NCI-H2227 (cell line): ENCODE results near the gene ZNF556.
A peak's percentile ranks its signal among the peaks of the same experiment; 100 is the strongest.

Experiments used
- DNase-seq: peaks from one replicate; lab custom pipeline; 2025; ENCODE audit not compliant: unreplicated experiment; lab: John Stamatoyannopoulos, UW

The ZNF556 gene

GRCh38 chr19:2867025-2867991, at the start of gene ZNF556:
Gene ZNF556, plus strand, starts transcription at chr19:2867335. Its CDS starts 87 bp downstream, at chr19:2867422.
- DNase-seq, result peak; percentile 67

DNA sequence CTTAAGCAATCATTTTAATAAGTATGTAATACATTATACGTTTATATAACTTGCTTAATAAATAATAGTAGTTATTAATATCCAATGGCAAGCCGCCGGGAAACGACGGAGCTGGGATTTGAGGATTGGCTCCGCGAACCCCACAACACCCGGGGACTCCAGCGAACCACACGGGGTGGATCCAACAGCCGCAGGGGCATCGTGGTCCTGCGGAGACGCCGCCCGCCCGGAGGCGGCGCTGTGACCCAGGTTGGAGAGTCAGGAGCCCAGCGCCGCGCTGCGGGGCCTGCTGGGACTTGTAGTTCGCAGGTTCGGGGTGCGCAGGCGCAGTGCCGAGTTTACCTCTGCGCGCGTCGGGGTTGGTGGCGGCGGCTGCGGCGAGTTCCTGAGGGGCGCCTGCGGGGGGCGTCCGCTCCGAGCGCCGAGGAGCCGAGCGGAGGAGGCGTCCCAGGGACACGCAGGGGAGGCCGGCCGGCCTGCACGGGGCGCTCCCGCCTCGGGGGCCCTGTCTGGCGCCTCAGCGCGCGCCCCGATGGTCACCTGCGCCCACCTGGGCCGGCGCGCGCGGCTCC, 47.5 kb upstream of the ZNF556 start, which contains the start of gene ZNF554:
Gene ZNF554 (plus strand): TSS at position 329 of the 572 bp plus-strand sequence. CDS start 204 bp downstream, at position 533.
- peak; percentile 97 for DNase-seq

GRCh38 chr19:2820112-2820702, 46.9 kb upstream of the ZNF556 start:
- peak; percentile 33 for DNase-seq

DNA sequence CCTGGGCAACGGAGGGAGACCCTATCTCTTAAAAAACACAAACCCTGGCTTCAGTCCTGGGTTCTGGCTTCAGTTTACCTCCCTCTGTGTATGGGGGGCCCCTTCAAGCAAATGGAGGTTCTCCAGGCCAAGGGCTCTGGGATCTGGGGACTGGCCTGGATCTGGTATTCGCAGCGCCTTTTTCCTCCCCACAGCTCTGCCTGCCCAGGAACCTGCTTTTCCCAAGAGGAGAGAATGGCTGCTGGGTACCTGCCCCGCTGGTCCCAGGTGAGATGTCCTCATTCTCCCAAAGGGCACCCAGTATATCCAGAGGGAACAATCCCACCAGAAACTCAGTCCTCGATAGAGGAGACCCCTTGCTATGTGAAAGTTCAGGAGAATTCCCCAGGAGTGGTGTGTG, 44.3 kb upstream of the ZNF556 start:
- DNase-seq, result no peak

DNA sequence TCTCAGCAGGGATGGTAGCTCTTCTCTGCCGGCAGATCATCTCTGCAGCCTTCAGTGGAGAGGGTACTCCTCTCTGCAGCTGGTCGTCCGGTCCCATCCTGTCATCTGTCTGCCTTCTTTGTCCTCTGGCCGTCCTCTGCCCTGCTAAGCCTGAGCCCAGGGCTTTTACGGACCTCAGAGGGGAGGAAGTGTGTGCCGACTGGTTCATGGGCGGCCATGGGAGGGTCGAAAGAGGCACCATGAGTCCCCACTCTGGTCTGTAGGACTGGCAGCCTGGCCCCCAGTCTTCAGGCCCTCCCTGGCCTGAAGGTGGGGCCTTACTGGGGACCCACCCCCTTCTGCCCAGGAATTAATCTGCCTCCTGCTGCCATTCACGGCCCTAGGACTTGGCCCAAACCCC, 43.5 kb upstream of the ZNF556 start:
- DNase-seq, result no peak

- no peak for DNase-seq
These were observed 43.0 kb upstream of the ZNF556 start for GRCh38 chr19:2824129-2824528.

DNA sequence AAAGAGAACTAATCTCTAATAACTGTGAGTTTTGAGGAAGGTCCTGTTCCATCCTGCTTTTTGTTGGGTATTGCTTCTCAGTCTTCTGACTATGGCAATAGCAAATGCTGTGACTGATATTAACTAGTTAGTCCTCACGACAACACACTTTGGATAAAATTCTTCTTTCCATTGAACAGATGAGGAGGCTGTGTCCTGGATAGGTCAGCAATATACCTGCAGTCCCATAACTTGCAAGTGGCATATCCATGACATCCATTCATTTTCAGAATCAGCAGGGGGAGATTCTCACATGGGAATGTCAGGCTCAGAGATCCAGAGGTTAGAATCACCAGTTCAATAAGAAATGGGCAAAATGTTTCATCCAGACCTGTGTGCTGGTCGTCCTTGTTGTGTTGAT, 40.1 kb upstream of the ZNF556 start:
- no peak for DNase-seq

DNA sequence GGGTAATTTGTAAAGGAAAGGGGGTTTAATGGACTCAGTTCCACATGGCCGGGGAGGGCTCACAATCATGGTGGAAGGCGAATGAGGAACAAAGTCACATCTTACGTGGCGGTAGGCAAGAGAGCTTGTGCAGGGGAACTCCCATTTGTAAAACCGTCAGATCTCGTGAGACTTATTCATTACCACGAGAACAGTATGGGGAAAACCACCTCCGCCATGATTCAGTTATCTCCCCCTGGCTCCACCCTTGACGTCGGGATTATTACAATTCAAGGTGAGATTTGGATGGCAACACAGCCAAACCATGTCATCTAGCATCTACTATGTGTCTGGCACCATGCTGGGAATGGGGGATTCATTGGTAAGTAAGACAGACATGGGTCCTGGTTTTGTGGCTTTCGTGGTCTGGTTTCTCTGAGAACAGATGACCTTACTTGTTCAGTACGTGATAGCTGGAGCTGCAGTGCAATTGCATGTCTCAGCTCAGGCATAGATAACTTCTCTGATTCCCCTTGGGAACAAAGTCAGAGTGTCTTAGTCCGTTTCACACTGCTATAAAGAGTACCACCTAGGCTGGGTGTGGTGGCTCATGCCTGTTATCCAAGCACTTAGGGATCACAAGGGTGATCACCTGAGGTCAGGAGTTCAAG, 39.2 kb upstream of the ZNF556 start:
- DNase-seq, result no peak

GRCh38 chr19:2834294-2834871, 32.8 kb upstream of the ZNF556 start:
- DNase-seq, result no peak

GRCh38 chr19:2837430-2837829, 29.7 kb upstream of the ZNF556 start:
- DNase-seq, result no peak

GRCh38 chr19:2840794-2841791, 26.0 kb upstream of the ZNF556 start, which contains the start of gene ZNF555:
Gene ZNF555, plus strand, starts transcription at chr19:2841475. Its CDS starts 98 bp downstream, at chr19:2841573.
- peak; percentile 96 for DNase-seq

- DNase-seq, result no peak
These were observed 25.1 kb upstream of the ZNF556 start for GRCh38 chr19:2841855-2842574.

DNA sequence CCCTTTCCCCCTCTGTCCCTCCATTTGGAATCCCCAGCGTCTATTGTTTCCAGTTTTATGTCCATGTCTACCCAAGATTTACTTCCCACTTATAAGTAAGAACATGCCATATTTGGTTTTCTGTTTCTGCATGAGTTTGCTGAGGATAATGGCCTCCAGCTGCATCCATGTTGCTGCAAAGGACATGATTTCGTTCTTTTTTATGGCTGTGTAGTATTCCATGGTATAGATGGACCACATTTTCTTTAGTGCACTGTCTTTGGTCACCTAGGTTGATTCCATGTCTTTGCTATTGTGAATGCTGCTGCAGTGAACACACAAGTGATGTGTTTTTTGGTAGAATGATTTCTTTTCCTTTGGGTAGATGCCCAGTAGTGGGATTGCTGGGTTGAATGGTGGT, 22.0 kb upstream of the ZNF556 start:
- no peak for DNase-seq

DNA sequence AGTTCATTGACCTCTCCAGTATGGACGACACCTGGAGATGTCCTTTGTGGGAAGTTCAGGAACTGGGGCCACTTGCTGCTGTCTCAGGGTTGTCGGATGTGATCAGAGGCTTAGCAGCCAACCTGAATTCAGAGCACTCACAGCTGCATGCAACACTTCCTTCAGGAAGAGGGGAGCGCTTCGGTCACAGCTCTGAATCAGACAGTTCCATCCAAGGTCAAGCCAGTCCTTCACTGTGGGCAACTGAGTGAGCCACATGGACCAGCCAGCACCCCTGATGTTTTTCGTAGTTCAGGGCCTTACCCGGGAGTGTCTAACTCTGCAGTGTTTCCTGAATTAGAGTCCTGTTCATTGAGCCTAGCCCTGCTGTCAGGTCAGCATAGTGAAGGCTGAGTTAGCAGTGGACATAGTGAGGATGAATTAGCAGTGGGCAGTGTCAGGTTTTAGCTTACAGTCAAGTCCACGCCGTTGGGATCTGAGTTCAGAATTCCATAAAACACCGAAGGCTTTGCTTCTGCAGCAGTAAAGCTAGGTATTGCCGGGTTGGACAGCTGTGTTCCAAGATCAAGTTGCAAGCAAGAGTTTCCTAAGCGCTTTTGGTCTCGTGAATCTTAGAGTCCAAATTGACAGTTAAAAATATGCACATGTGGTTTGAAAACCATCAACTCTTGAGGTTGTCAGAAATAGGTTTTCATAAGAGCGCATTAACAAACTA, 20.8 kb upstream of the ZNF556 start:
- no peak for DNase-seq

GRCh38 chr19:2847507-2847906, 19.6 kb upstream of the ZNF556 start:
- no peak for DNase-seq

- DNase-seq, result no peak
These were observed 18.5 kb upstream of the ZNF556 start for GRCh38 chr19:2848616-2849015.

GRCh38 chr19:2850256-2850925, 16.7 kb upstream of the ZNF556 start:
- DNase-seq, result no peak

GRCh38 chr19:2852598-2852997, 14.5 kb upstream of the ZNF556 start:
- DNase-seq, result no peak
